DND-41 (cell line): ENCODE data around the gene MINDY1.

Source experiments
- ATAC-seq: fragments of 200-7000 bp; cut with Tn5 transposase; 3 replicates; pipeline ENCODE4 v1.9.1; 2021; ENCODE audit warnings: low read depth; ENCODE audit not compliant: insufficient read depth
- DNase-seq: peaks from one replicate; pipeline ENCODE4 v3.0.0-alpha.2; 2020
- H2AFZ ChIP-seq: 2 replicates; pipeline ENCODE4 v1.6.0; 2012; ENCODE audit warnings: low read depth, low read length
- H3K27ac ChIP-seq: 2 replicates; pipeline ENCODE4 v1.5.1; 2012; ENCODE audit warnings: low read length, inconsistent platforms
- H3K27me3 ChIP-seq: fragments of 200-600 bp; sonication (generic); 2 replicates; pipeline ENCODE4 v1.6.0; 2012; ENCODE audit warnings: low read length, mild to moderate bottlenecking, inconsistent platforms; ENCODE audit not compliant: insufficient read depth, poor library complexity
- H3K36me3 ChIP-seq: 2 replicates; pipeline ENCODE4 v1.5.1; 2012; ENCODE audit warnings: low read length, inconsistent platforms; ENCODE audit not compliant: insufficient read depth
- H3K4me1 ChIP-seq: 2 replicates; pipeline ENCODE4 v1.5.1; 2012; ENCODE audit warnings: mild to moderate bottlenecking, low read length; ENCODE audit not compliant: insufficient read depth
- H3K4me2 ChIP-seq: 2 replicates; pipeline ENCODE4 v1.6.0; 2012; ENCODE audit warnings: mild to moderate bottlenecking, moderate library complexity, low read length, inconsistent platforms; ENCODE audit not compliant: insufficient read depth
- H3K4me3 ChIP-seq, 2 experiments: fragments of 200-600 bp in 1 of 2; shearing (Covaris generic) in 1 of 2; 2 replicates each; pipeline ENCODE4 v1.5.1; 2012 to 2016; ENCODE audit warnings: inconsistent platforms in 2 of 2, low read length in 2 of 2, mild to moderate bottlenecking in 2 of 2, low read depth in 1 of 2, moderate library complexity in 1 of 2
- H3K79me2 ChIP-seq: 2 replicates; pipeline ENCODE4 v1.6.0; 2012; ENCODE audit warnings: low read length, inconsistent platforms; ENCODE audit not compliant: insufficient read depth
- H3K9ac ChIP-seq: 2 replicates; pipeline ENCODE4 v1.6.0; 2012; ENCODE audit warnings: low read depth, mild to moderate bottlenecking, inconsistent platforms, low read length, moderate library complexity
- H3K9me3 ChIP-seq: 2 replicates; pipeline ENCODE4 v1.5.1; 2012; ENCODE audit warnings: low read length, moderate library complexity, mild to moderate bottlenecking, inconsistent platforms; ENCODE audit not compliant: insufficient read depth, severe bottlenecking
- H4K20me1 ChIP-seq: 2 replicates; pipeline ENCODE4 v1.6.0; 2012; ENCODE audit warnings: low read length; ENCODE audit not compliant: insufficient read depth
- CTCF ChIP-seq: IDR thresholded peaks from 2 replicates; pipeline ENCODE4 v1.5.1; 2012; ENCODE audit warnings: borderline replicate concordance, low read length, moderate library complexity, mild to moderate bottlenecking; ENCODE audit not compliant: poor library complexity, severe bottlenecking; ENCODE audit errors: extremely low read depth
- EZH2 ChIP-seq: IDR thresholded peaks from 3 replicates; pipeline ENCODE4 v1.6.1; 2012; ENCODE audit warnings: borderline replicate concordance, low read depth, mild to moderate bottlenecking, moderate library complexity, low read length, inconsistent platforms; ENCODE audit not compliant: severe bottlenecking

MINDY1 gene

GRCh38 chr1:150965605-150966004, 41.1 kb downstream of the MINDY1 start:
- Histone ChIP-seq H3K4me3 (no peak overlapping the region), H3K27me3 (no peaks in the 10 kb centered on the region), H2AFZ (no peak overlapping the region), H3K79me2 (peaks cover 25% of the 10 kb centered on the region), H3K9ac (no peak overlapping the region), H4K20me1 (peaks cover 23% of the 10 kb centered on the region), H3K9me3 (no peaks in the 10 kb centered on the region), H3K27ac (no peak overlapping the region), H3K36me3 (peaks cover 88% of the 10 kb centered on the region), H3K4me1 (peaks cover 4% of the 10 kb centered on the region; the same call in 1 of the 2 replicates), H3K4me2 (no peak overlapping the region)
- no peak for DNase-seq
- ATAC-seq = no peak
- TF ChIP-seq EZH2 (no peak), CTCF (no peak)

- ATAC-seq = no peak
- H3K9me3 ChIP-seq = no peaks in the 10 kb centered on the region
- H3K79me2 ChIP-seq = peaks cover 10% of the 10 kb centered on the region
- no peaks in the 10 kb centered on the region for H3K27me3 ChIP-seq
- peaks cover 13% of the 10 kb centered on the region for H4K20me1 ChIP-seq
- TF ChIP-seq EZH2 (no peak), CTCF (no peak)
- H3K36me3 ChIP-seq = peaks cover 95% of the 10 kb centered on the region
- H3K27ac ChIP-seq = no peak overlapping the region
- no peak overlapping the region for H3K9ac ChIP-seq
- H3K4me1 ChIP-seq = no peaks in the 10 kb centered on the region
- DNase-seq = no peak
- H3K4me3 ChIP-seq = no peak overlapping the region
- no peak overlapping the region for H3K4me2 ChIP-seq
- no peak overlapping the region for H2AFZ ChIP-seq
These were observed 42.6 kb downstream of the MINDY1 start for GRCh38 chr1:150964164-150964489.

- DNase-seq (no peak), ATAC-seq (no peak)
- no peak overlapping the region for H3K9ac ChIP-seq
- peaks cover 4% of the 10 kb centered on the region; the same call in 1 of the 2 replicates for H3K79me2 ChIP-seq
- TF ChIP-seq EZH2 (no peak), CTCF (no peak)
- H3K9me3 ChIP-seq = no peaks in the 10 kb centered on the region
- H4K20me1 ChIP-seq = peaks cover 7% of the 10 kb centered on the region
- no peaks in the 10 kb centered on the region for H3K27me3 ChIP-seq
- no peak overlapping the region for H3K4me2 ChIP-seq
- no peak overlapping the region for H3K4me3 ChIP-seq
- peaks cover 95% of the 10 kb centered on the region for H3K36me3 ChIP-seq
- no peaks in the 10 kb centered on the region for H3K4me1 ChIP-seq
- no peak overlapping the region for H3K27ac ChIP-seq
- H2AFZ ChIP-seq = no peak overlapping the region
These were observed 43.2 kb downstream of the MINDY1 start for GRCh38 chr1:150963321-150964163.
